ES-I3 (cell line): ENCODE measurements around the gene ZNF202.
"Not testable (repeated sequence)": the region's sequence is repeated elsewhere in the genome, so short reads cannot be mapped to it uniquely, and the experiment has no call there.

Experiments used
- H3K36me3 ChIP-seq: 2 replicates; pipeline ENCODE4 v1.6.1; 2013; ENCODE audit warnings: mild to moderate bottlenecking, low read length, control low read depth, moderate library complexity; ENCODE audit not compliant: insufficient read depth
- H3K4me1 ChIP-seq: 2 replicates; pipeline ENCODE4 v1.6.1; 2013; ENCODE audit warnings: mild to moderate bottlenecking, control low read depth, low read length; ENCODE audit not compliant: insufficient read depth
- H3K9ac ChIP-seq: 2 replicates; pipeline ENCODE4 v1.6.1; 2013; ENCODE audit warnings: low read depth, mild to moderate bottlenecking, low read length, moderate library complexity
- H3K9me3 ChIP-seq: 2 replicates; pipeline ENCODE4 v1.6.1; 2013; ENCODE audit warnings: mild to moderate bottlenecking, low read length, moderate library complexity; ENCODE audit not compliant: control insufficient read depth, insufficient read depth

The ZNF202 gene

DNA sequence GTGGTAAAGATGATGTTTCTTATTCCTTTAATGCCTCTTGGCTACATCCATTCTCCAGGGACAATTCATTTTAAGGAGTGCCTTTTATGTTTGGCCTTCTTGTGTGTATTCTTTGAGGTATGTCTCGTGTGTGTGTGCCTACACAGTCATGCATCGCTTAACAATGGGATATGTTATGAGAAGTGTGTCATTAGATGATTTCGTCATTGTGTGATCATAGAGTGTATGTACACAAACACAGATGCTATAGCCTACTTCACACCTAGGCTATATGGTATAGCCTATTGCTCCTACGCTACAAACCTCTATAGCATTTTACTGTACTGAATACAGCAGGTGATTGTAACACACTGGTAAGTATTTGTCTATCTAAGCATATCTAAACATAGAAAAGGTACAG is 23.0 kb downstream of the ZNF202 start:
- no peaks in the 10 kb centered on the region for H3K9me3 ChIP-seq
- no peaks in the 10 kb centered on the region for H3K36me3 ChIP-seq
- H3K9ac ChIP-seq = no peak overlapping the region
- no peaks in the 10 kb centered on the region for H3K4me1 ChIP-seq

DNA sequence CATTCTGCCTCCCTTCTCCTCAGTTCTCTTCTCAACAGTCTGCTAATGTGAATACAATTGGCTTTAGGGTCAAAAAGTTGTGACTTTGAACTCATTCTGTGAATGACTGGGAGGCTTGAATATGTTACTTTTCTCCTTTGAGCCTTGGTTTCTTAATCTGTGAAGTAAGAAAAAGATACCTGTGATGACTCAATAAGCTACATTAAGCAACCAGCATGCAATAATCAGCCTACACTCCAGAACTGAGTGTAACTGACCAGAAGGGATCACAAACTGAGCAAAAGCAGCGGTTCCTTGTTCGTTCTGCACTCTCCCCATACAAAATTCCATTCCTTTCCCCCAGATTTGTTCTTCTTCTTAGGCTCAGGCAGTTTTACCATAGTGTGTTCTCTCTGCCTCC is 23.4 kb downstream of the ZNF202 start:
- H3K4me1 ChIP-seq = no peaks in the 10 kb centered on the region

DNA sequence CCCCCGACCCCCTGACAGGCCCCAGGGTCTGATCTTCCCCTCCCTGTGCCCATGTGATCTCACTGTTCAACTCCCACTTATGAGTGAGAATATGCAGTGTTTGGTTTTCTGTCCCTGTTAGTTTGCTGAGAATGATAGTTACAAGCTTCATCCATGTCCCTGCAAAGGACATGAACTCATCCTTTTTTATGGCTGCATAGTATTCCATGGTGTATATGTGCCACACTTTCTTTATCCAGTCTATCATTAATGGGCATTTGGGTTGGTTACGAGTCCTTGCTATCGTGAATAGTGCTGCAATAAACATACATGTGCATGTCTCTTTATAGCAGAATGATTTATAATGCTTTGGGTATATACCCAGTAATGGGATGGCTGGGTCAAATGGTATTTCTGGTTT is 28.8 kb downstream of the ZNF202 start:
- not testable (repeated sequence) for H3K36me3 ChIP-seq, H3K4me1 ChIP-seq, H3K9ac ChIP-seq, H3K9me3 ChIP-seq

More for the DNA sequence above, 23.4 kb downstream of the ZNF202 start:
- H3K36me3 ChIP-seq = no peaks in the 10 kb centered on the region
- H3K9ac ChIP-seq = no peak overlapping the region
- H3K9me3 ChIP-seq = no peaks in the 10 kb centered on the region

DNA sequence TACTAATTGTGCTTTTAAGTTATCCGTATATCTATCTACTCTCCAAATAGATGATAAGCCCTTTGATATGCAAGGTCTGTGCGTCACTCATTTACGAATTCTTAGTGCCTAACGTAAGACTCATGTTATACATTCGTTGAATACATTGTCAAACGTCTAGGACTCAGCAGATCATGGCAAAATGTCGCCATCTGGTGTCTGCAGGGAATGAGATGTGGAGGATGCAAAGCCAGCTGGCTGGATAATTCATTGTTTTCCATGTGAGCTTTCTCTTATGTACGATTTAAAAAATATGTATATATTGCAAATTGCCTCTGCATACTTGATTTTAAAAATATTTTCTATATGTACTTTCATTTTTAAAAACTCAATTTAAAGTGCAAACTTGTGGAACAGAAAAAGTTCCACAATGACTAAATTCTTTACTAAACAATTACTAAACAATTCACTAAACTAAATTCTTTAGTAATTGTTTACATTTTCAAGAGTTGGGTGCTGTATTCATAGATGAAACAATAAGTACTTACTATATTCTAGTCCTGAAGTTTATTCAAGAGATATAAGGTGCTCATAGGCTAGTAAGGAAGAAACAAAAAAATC is 33.8 kb downstream of the ZNF202 start:
- H3K36me3 ChIP-seq = no peaks in the 10 kb centered on the region

DNA sequence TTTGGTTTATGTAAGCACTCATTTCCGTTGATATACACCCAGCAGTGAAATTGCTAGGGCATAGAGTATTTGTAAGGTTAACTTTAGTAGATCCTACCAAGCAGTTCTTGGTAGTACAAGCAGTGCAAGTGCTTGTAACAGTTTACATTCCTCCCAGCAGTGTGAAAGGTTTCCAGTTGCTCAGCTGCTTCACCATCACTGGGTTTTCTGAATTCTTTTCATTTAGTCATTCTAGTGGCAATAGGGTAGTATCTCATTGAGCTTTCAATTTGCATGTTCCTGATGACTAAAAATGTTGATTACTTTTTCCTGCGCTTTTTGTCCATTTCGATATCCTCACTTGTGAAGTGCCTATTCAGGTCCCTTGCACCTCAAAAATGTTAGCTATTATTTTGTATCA is 34.3 kb downstream of the ZNF202 start:
- H3K9ac ChIP-seq = no peak overlapping the region
- no peaks in the 10 kb centered on the region for H3K9me3 ChIP-seq
- H3K36me3 ChIP-seq = no peaks in the 10 kb centered on the region
- no peaks in the 10 kb centered on the region for H3K4me1 ChIP-seq

More for the DNA sequence above, 33.8 kb downstream of the ZNF202 start:
- H3K9ac ChIP-seq = no peak overlapping the region
- no peaks in the 10 kb centered on the region for H3K9me3 ChIP-seq
- H3K4me1 ChIP-seq = no peaks in the 10 kb centered on the region

DNA sequence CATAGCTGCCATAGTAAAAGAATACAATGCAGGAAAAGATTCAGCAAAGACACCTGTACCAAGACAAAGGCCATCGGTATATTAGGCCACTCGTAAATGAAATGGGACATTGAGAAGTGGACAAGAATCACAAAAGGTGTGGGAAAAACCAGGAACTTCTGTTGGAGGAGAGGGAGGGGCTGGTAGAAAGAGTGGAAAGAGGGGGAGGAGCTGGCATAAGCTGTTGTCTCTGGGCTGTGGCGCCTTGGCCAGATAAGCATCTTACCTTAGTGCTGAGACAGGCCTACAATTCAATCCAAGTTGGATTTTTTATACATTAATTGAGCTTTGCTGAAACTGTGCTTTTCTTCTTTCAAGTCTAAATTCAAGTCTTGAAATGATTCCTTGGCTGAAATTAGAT is 37.1 kb downstream of the ZNF202 start:
- no peak overlapping the region for H3K9ac ChIP-seq
- H3K9me3 ChIP-seq = no peaks in the 10 kb centered on the region
- H3K36me3 ChIP-seq = no peaks in the 10 kb centered on the region
- H3K4me1 ChIP-seq = no peaks in the 10 kb centered on the region

- Histone ChIP-seq H3K9me3 (no peaks in the 10 kb centered on the region), H3K4me1 (no peaks in the 10 kb centered on the region), H3K9ac (no peak overlapping the region), H3K36me3 (no peaks in the 10 kb centered on the region)
These were observed 38.8 kb downstream of the ZNF202 start for GRCh38 chr11:123702696-123703095.

GRCh38 chr11:123702139-123702538 is 39.3 kb downstream of the ZNF202 start:
- H3K36me3 ChIP-seq = no peaks in the 10 kb centered on the region
- H3K9me3 ChIP-seq = no peaks in the 10 kb centered on the region
- H3K9ac ChIP-seq = no peak overlapping the region
- H3K4me1 ChIP-seq = no peaks in the 10 kb centered on the region

- no peak overlapping the region for H3K9ac ChIP-seq
- no peaks in the 10 kb centered on the region for H3K9me3 ChIP-seq
- H3K4me1 ChIP-seq = no peaks in the 10 kb centered on the region
- H3K36me3 ChIP-seq = no peaks in the 10 kb centered on the region
These were observed 40.7 kb downstream of the ZNF202 start for GRCh38 chr11:123700772-123701171.

DNA sequence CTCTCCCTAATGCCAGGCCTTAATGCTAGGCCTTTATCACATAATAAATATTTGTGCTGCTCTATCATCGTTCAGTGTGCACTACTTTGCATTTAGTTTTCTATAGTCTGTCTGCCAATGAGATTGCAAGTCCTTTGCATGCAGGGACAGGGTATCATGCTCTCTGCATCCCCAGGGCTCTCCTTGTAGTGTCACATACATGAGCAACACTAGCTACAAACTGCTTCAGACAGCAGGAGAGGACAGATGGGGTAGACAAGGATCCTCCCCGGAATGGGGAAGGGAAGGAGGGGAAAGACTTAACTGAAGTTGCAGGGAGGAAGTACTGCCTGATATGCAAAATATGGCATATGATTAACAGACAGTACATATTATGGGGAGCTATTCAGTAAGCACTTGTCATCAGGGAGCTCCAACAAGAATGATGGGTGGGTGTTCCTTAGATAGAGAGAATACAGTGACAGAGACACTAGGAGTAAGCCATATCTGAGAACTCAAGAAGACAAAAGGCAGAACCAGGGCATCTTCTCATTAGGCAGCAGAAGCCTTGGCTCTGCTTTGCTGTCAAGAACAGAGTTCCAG is 42.8 kb downstream of the ZNF202 start:
- Histone ChIP-seq H3K4me1 (no peaks in the 10 kb centered on the region), H3K9ac (no peak overlapping the region)

GRCh38 chr11:123696183-123696582 is 45.3 kb downstream of the ZNF202 start:
- no peaks in the 10 kb centered on the region for H3K9me3 ChIP-seq

More for the DNA sequence above, 42.8 kb downstream of the ZNF202 start:
- Histone ChIP-seq H3K36me3 (no peaks in the 10 kb centered on the region), H3K9me3 (no peaks in the 10 kb centered on the region)

GRCh38 chr11:123695231-123695630 is 46.2 kb downstream of the ZNF202 start:
- Histone ChIP-seq H3K9me3 (no peaks in the 10 kb centered on the region), H3K9ac (no peak overlapping the region), H3K36me3 (no peaks in the 10 kb centered on the region), H3K4me1 (no peaks in the 10 kb centered on the region; the same call in 1 of the 2 replicates)

More at GRCh38 chr11:123696183-123696582, 45.3 kb downstream of the ZNF202 start:
- Histone ChIP-seq H3K36me3 (no peaks in the 10 kb centered on the region), H3K9ac (no peak overlapping the region), H3K4me1 (no peaks in the 10 kb centered on the region)

GRCh38 chr11:123694551-123694950 is 46.9 kb downstream of the ZNF202 start:
- H3K9me3 ChIP-seq = no peaks in the 10 kb centered on the region
- no peak overlapping the region for H3K9ac ChIP-seq
- no peaks in the 10 kb centered on the region for H3K36me3 ChIP-seq
- H3K4me1 ChIP-seq = no peaks in the 10 kb centered on the region; the same call in 1 of the 2 replicates

- no peaks in the 10 kb centered on the region for H3K36me3 ChIP-seq
- no peak overlapping the region for H3K9ac ChIP-seq
- H3K4me1 ChIP-seq = no peaks in the 10 kb centered on the region; the same call in 1 of the 2 replicates
- no peaks in the 10 kb centered on the region for H3K9me3 ChIP-seq
These were observed 48.5 kb downstream of the ZNF202 start for GRCh38 chr11:123692961-123693360.

GRCh38 chr11:123690485-123690884 is 51.0 kb downstream of the ZNF202 start:
- no peaks in the 10 kb centered on the region for H3K36me3 ChIP-seq
- no peaks in the 10 kb centered on the region for H3K9me3 ChIP-seq
- no peak overlapping the region for H3K9ac ChIP-seq
- no peaks in the 10 kb centered on the region; the same call in 1 of the 2 replicates for H3K4me1 ChIP-seq
